Muscle of back (tissue), 11 donors: ENCODE results near the gene SDF2. TPM values are rescaled to one million over a fixed set of nuclear protein-coding genes. Genes with fewer than 3 reads are reported as not detected.
"Not testable (repeated sequence)": the region's sequence is repeated elsewhere in the genome, so short reads cannot be mapped to it uniquely, and the experiment has no call there.

Experiments used
- DNase-seq, 3 donors: peaks; one replicate each; pipeline versions ENCODE4 v3.0.0 to v3.0.0-alpha.2; 2013
- polyA plus RNA-seq, 10 donors: library from polyadenylated mRNA; unstranded; fragments of 120-200 nt; gene quantifications; one replicate each; pipeline ENCODE4 v1.2.1, GENCODE V29; 2013; ENCODE audit not compliant: insufficient read length in 10 of 10

The SDF2 gene
- polyA plus RNA-seq, 10 donors: 31.3 to 48.9 (median 39.7) TPM

DNA sequence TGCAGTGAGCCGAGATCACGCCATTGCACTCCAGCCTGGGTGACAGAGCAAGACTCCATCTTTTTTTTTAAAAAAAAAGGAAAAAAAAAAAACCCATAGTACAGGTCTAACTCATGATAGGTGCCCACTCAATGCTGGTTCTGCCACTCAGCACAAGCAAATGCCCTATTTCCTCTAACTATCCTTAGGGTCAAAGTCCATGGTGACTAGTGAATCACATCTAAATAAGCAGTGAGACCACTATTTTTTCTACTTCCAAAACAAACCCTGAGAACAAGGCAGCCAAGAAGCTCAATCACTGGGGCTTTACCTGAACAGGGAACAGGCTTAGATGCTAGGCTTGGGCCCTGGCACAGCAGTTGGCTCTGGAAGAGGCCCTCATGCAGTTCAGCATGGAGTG is 20.1 kb downstream of the SDF2 start:
- no peak for DNase-seq

DNA sequence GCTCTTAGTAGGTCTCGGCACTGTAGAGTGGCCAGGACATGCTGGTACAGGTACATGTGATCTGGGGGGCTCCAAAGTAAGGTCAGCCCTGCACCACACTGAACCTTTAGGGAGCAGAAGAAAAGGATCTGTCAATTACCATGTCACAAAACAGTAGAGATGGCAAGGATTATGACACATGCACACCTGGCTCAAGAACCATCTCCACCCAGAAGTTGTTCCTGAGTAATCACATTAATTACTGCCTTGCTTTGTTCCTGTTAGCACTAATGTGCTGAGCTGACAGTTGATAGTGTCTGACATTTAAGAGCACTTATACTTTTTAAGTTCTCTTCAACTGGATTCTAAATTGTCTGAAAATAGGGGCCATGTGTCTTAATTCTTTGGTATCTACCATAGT is 26.2 kb downstream of the SDF2 start:
- no peak for DNase-seq

DNA sequence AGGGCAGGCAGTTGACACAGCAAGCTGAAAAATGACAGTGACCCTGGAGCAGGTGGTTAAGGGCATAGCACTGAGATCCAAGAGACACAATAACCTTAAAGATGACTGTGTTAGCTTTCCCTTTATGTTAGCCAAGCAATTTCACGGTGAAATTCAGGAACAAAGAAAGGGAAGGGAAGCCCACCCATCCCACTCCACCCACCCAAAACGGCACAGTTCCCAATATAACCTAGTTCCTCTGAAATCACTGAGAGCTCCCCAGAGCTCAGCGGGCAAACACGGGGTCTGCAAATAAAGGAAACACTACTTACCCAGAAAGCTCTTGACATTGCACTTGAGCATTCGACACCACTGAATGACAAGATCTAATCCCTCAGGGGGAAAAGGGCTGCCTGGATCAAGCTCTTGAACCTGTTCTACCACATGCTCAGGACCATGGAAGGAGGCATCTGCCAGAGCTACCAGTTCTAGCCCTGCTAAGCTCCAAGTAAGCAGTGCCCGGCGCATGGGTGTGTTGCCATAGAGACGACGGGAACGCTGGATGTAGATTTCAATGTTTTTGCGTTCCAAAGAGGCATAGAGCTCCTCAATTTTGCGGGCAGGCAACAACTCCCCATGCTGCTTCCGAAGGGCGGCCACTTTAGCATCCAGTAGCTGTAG is 27.4 kb downstream of the SDF2 start:
- DNase-seq: no peak

DNA sequence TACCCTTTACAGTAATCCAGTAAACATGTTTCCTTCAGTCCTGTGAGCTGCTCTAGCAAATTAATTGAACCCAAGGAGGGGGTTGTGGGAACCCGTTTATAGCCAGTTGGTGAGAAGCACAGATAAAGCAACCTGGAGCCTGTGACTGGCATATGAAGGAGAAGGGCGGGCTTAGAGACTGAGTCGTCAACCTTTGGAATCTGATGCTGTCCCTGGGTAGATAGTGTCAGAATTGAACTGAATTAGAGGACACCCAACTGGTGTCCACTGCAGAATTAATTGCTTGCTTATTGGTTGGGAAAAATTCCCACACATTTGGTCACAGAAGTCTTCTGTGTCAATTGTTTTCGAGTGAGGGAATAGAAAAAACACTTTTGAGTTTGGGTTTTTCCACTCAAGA is 34.9 kb downstream of the SDF2 start:
- DNase-seq: no peak

DNA sequence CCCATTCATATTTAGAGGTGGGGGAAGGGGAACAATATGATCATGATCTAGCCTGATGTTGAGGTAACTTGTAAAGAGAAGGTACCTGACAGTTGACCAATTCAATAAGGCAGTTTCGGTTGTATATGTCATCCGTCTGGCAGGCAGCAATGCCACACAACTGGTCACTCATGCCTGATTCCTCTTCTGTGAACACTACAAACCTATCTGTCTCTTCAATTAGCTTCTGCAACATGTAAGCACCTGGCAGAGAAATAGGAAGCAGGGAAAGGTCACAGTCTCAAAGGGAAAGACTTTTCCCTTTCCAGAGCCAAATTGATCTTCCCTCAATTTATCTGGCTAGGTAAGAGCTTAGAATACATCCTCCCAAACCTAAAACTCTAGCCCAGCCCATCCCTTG is 37.6 kb downstream of the SDF2 start:
- no peak for DNase-seq

DNA sequence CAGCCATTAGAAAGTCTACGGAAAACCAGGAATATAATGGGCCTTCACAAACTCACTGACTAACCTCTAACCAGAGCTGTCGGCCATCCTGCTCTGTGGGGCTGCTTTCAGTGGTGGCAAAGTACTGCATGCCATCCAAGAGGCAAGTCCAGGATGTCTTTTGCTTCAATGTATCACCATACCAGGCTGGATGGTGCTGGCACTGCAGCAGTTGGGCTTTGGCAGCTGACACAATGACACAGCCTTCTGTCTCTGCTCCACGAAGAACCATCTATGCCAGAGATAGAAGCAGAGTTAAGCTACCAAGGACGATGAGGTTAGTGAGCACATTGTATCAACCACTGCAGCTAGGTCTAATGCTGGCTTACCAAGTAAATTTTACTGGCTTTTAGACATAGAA is 38.0 kb downstream of the SDF2 start:
- no peak for DNase-seq

DNA sequence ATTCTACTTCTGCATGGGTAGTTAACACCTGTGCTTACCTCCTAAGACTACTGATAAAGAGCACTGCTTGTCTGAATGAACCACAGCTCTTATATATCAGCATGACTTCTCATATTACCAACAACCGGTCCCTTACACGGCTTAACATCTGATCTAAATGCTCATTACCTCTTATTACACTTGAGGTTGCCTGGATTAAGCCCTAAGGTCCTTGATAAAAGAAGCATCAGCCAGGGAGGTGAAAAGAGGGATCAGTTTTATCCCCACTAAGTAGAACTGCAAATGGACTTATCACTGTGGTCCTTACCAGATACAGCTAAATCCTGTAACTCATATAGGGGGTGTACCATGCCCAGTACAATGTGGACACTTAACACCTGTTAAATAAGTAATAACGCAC is 39.5 kb downstream of the SDF2 start:
- no peak for DNase-seq

DNA sequence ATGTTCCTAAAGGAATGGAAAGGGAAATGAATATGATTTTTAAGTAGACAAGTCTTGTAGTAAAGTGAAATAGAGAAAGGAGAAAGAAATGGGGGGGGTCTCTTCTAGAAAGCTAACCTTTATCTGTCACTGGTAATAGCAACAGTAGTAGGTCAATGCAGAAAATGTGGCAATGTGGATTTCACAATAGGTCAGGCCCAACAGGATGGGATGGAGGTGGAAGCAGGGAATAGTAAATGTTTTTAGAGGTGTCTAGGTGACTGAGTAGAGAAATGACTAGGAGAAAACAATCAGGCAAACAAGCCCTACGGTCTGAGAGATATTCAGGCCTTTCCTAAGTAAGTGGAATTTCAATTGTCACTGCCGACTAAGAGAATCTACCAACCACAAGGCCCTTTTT is 41.7 kb downstream of the SDF2 start:
- no peak for DNase-seq

DNA sequence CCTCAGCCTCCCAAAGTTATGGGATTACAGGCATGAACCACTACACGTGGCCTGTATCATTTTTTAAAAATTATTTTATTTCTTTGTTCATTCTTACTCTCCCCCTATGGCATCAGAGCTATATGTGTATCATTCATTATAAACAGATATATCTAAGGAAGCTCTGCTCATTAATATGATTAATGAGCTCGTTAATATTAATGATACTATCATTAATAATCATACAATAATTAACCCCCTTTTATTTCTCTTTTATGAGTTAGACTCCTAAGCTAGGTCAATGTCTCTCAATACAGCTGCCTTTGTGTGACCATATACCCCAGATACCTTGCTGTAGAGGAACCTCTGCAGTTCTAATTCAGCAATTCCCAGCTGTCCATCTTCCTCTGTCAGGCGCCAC is 43.2 kb downstream of the SDF2 start:
- DNase-seq: no peak

DNA sequence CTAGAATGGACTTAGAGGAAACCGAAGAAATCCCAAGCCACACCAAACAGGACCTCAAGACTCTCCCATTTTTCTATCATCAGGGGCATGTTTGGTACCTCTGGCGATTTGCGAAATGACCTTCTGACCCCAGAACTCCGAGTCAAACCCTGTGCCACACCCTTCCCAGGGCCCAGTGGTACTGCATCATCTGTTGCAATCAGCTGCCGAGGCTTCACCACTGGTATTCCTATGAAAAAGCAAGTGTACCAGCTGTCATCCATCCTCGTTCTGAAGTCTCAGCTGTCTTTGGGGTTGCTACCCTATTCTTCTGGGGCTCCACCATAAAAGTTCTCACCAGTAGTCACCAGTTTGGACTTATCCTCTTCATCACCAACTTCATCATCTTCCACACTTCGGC is 45.4 kb downstream of the SDF2 start:
- no peak for DNase-seq

DNA sequence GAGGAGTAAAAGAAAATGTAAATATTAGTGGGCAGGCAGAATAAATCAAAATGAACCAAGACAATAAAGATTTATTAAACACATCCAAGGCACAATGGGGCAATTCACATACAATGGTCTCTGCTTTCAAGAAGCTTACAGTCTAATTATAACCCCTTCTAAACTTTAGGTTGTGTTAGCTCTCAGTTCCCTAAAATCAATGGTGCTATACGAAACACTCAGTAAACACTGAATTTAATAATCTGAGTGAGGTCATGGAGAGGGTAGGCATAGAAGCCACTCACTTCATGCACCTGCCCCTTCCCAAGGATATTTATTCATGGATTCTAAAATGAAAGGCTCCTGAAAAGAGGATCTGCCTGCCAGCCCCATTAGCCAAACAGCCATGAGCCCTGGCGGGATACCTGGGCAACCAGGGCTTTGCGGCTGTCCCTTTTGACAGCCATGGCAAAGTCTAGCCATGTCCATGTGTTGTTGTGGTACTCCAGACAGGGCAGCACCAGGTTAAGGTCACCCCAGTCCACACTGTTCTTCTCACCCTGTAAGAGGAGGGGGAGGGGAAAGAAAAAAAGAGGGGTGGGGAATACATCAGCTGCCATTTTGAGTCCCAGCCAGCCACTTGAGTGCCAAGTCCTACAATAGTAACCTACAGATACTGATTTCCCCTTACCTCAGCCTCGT is 46.3 kb downstream of the SDF2 start:
- DNase-seq: no peak

DNA sequence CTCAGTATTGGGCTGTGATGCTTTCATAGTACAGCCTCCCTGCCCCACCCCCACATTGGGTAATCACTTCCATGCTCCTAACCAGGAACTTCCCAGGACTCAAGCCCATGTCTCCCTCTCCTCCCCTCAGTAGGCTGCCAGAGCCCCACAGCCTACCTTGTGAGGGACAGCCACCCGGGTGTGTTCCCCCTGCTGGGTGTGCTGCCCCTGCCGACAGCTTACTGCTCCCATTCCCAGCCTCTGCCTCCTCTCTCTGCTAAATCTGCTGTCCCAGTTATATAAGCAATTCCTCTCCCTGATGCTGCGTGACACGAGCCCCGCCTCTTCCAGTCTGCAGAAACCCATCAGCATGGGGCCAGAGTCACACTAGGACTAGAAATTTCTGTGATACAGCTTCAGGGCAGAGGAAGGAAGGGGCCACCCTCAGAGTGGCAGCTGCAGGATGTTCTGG is 47.8 kb downstream of the SDF2 start, which contains the start of gene RSKR:
TSS of gene RSKR (minus strand) at position 255 of the 451 bp plus-strand sequence. CDS start at position 231, 24 bp downstream.
- DNase-seq: no peak

DNA sequence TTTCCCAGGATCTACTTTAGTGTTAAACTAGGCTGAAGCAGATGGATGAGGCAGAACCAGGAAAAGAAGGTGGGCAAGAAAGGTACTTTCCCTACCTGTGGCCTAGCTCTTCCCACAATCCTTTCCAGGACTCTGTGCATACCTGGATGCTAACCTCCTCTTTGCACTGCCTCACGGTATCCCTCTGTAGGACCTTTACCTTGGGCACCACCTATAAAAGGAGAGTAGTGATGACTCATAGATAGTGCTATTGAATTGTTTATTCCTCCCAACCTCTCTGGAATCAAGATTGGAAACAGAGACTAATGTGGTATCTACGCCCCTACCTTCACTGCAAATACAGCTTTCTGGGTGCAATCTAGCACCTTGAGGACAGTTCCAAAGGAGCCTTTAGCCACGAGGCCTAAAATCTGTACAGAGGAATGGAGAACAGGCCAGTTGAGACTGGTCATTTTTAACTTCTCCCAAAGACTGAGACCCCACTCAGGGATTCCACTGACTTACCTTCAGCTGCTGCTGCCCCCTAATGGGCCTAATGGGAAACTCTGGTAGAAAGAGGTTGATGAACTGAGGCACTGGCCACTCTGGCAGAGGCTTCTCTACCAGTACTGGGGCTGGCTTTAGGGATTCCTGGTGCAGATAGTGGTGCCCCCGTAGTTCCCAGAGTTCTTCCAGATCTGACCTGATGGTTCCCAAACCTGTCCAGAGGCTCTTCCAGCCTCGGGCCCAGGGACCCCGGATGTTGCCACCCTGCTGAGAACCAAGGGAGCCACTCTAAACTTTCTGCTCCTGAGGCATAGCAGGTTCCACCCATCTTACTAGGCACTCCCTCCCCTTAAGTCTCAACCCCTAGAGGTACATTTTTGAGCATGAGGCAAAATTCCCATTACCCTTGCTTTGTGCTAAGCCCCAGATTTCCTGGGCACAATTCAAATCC is 48.5 kb downstream of the SDF2 start:
- DNase-seq: peak; percentile 9 to 47 (median 34)

DNA sequence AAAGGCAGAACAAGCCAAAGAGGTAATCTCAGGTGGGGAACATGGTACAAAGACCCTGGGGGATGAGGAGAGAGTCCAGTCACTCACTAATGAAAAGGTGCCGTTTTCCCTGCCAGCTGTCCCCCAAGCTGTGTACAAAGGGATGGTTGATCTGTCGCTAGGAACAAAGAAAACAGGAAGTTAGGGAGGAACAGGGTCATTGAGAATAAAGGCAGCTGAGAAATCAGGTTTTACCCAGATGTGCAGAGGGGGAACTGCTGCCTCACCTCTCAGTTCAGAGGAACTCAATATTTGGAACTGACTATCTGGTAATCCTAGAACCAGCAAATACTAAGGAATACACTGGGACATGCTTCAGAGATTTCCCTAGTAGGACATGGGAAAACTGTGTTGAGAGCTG is 49.2 kb downstream of the SDF2 start:
- DNase-seq: no peak

DNA sequence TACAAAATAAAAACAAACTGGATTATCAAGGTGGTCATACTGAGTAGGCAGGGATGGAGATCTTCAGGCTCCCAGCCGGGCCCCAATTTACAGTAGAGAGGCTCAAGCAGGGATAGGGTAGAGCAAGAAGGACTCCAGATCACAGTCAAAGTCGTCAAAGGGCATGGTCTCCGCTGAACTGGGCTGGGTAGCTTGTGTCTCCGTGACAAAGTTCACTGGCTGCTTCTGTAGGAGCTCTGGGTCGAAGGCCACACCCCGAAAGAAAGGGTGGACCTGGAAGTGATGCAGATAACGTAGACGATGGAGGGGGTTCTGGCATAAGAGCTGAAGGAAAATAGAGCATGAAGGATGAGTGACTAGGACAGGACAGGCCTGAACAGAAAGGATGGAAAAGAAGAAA is 51.3 kb downstream of the SDF2 start:
- DNase-seq: no peak

DNA sequence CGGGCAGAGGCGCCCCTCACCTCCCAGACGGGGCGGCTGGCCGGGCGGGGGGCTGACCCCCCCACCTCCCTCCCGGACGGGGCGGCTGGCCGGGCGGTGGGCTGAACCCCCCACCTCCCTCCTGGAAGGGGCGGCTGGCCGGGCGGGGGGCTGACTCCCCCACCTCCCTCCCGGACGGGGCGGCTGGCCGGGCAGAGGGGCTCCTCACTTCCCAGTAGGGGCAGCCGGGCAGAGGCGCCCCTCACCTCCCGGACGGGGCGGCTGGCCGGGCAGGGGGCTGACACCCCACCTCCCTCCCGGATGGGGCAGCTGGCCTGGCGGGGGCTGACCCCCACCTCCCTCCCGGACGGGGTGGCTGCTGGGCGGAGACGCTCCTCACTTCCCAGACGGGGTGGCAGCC is 57.7 kb downstream of the SDF2 start:
- not testable (repeated sequence) for DNase-seq

DNA sequence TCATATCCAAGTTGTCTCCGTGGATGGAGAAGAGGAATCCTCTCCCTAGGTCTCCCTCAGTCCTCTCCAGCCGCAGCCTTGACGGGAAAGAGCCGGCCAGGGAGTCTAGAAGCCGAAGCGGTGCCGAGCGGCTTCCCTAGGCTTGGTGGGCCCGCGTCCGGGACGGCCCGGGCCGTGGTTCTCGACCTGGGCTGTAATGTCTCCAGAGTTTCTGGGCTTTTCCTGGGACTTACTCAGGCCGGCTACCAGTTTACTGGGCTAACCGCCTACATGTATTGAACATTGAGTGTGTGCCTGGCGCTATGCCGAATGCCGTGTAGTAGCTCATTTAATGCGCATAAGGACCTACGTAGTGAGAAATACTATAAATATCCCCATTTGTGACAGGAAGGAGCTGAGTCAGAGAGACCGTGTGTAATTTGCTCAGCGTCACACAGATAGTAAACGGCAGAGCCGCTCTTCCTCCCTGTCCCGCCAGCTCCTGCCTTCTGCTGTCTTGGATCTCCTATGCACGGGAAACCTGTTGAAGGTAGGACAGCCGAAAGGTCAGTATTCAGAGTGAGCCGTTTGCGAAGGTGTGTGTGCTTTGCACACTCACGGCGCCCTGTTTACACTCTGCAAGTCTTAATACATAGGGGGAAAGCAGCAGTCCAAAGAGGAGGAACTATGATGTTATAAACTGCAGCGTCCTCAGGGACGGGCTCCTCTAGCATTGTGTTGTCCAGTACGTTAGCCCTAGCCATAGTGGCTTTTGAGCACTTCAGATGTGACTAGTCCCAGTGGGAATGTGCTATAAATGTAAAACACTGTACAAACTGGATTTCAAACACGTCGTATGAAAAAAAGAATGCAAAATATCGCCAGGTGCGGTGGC is 62.2 kb downstream of the SDF2 start:
- peak; percentile 76 to 90 (median 81) for DNase-seq

DNA sequence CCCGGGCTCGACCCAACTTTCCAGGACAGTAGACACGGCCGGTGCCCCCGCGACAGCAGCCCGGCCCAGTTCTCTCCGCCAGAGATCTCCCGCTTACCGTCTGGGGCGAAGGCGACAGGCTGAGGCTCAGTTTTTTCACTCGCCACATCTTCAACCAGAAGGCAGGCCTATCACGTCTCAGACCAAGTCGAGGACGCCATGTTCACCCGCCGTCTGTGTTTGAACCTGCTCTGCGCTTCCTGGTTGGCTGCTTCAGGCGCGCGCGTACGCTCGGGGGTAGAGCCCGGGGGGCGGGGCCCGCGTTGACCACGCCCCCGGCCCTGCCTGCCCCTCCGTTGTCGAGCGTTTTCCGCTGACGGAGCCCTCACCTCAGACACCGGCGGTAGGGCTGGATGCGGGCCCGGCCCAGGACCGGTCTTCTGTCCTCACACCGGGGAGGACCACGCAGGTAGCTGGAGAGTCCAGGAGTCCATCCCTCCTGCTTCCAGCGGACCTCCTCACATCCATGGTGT is 62.9 kb downstream of the SDF2 start, which contains the start of gene SPAG5:
TSS of gene SPAG5 (minus strand) at position 227 of the 512 bp plus-strand sequence. CDS start at position 148, 79 bp downstream.
- DNase-seq: peak; percentile 92 to 97 (median 94)

DNA sequence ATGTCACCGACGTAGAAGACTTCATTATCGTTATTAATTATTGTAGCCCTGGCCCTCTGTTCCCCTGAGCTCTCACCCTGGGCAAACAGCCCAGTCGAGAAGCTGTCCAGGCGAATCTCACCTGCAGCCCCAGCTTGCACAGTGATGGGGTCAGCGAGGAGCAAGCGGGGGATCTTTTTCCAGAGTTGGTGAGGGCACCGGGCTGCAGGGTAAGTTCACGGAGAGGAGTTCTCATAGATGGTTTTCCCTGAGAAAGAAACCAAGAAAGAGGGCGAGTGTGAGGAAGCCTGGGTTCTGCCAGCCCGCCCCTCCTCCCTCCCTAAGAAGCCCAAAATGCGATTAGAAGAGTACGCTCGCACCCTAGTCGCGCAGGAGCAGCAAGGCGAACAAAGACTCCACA is 63.3 kb downstream of the SDF2 start:
- DNase-seq: no peak
